ENCODE measurements around the gene CNTN5.

Gene CNTN5

GRCh38 chr11:99987821-99988470, 967.2 kb downstream of the CNTN5 start:
- DNase-seq = no peak

- DNase-seq = no peak
Observed at GRCh38 chr11:99988471-99988837, 967.7 kb downstream of the CNTN5 start.

GRCh38 chr11:100003985-100004384, 983.2 kb downstream of the CNTN5 start:
- DNase-seq = no peak

- no peak for DNase-seq
Observed at GRCh38 chr11:100004541-100004940, 983.8 kb downstream of the CNTN5 start.

- no peak for DNase-seq
Observed at GRCh38 chr11:100008417-100008816, 987.7 kb downstream of the CNTN5 start.

GRCh38 chr11:100009728-100010127, 989.0 kb downstream of the CNTN5 start:
- no peak for DNase-seq

GRCh38 chr11:100010393-100010792, 989.6 kb downstream of the CNTN5 start:
- no peak for DNase-seq

GRCh38 chr11:100011697-100012096, 990.9 kb downstream of the CNTN5 start:
- no peak for DNase-seq

- DNase-seq = no peak
Observed at GRCh38 chr11:100013011-100013410, 992.3 kb downstream of the CNTN5 start.

GRCh38 chr11:100031973-100032372, 1011.2 kb downstream of the CNTN5 start:
- DNase-seq = no peak

GRCh38 chr11:100061006-100061405, 1040.3 kb downstream of the CNTN5 start:
- DNase-seq = no peak

GRCh38 chr11:100066399-100066798, 1045.7 kb downstream of the CNTN5 start:
- DNase-seq = no peak

- no peak for DNase-seq
Observed at GRCh38 chr11:100068116-100068515, 1047.4 kb downstream of the CNTN5 start.

GRCh38 chr11:100072131-100072530, 1051.4 kb downstream of the CNTN5 start:
- DNase-seq = no peak

GRCh38 chr11:100080381-100080780, 1059.6 kb downstream of the CNTN5 start:
- no peak for DNase-seq

- DNase-seq = no peak
Observed at GRCh38 chr11:100080821-100081220, 1060.1 kb downstream of the CNTN5 start.

- DNase-seq = no peak
Observed at GRCh38 chr11:100093698-100094097, 1072.9 kb downstream of the CNTN5 start.

GRCh38 chr11:100094121-100094865, 1073.5 kb downstream of the CNTN5 start:
- DNase-seq = no peak

- no peak for DNase-seq
Observed at GRCh38 chr11:100095809-100096208, 1075.1 kb downstream of the CNTN5 start.

- DNase-seq = no peak
Observed at GRCh38 chr11:100098560-100098959, 1077.8 kb downstream of the CNTN5 start.

- no peak for DNase-seq
Observed at GRCh38 chr11:100105255-100105981, 1084.7 kb downstream of the CNTN5 start.

- DNase-seq = peak in 1 of 2 experiments; percentile 1
Observed at GRCh38 chr11:100105982-100106358, 1085.2 kb downstream of the CNTN5 start.

- DNase-seq = no peak
Observed at GRCh38 chr11:100119176-100119575, 1098.4 kb downstream of the CNTN5 start.

GRCh38 chr11:100133114-100133513, 1112.4 kb downstream of the CNTN5 start:
- no peak for DNase-seq
